Ishikawa (cell line): ENCODE measurements around the gene MGLL.

Experiments
- CEBPB ChIP-seq: IDR thresholded peaks from 2 replicates; pipeline ENCODE4 v1.6.1; 2012
- CREB1 ChIP-seq: IDR thresholded peaks from 2 replicates; pipeline ENCODE4 v1.6.1; 2012; ENCODE audit warnings: low read depth
- EGR1 ChIP-seq: IDR thresholded peaks from 2 replicates; pipeline ENCODE4 v1.6.1; 2012
- EP300 ChIP-seq: IDR thresholded peaks from 2 replicates; pipeline ENCODE4 v1.6.1; 2012; ENCODE audit warnings: borderline replicate concordance
- FOXM1 ChIP-seq: IDR thresholded peaks from 2 replicates; pipeline ENCODE4 v1.6.1; 2012; ENCODE audit warnings: low read depth, borderline replicate concordance
- RAD21 ChIP-seq: IDR thresholded peaks from 2 replicates; pipeline ENCODE4 v1.6.1; 2012; ENCODE audit warnings: low read depth
- TAF1 ChIP-seq: IDR thresholded peaks from 2 replicates; pipeline ENCODE4 v1.6.1; 2012; ENCODE audit warnings: low read depth, mild to moderate bottlenecking
- YY1 ChIP-seq: IDR thresholded peaks from 2 replicates; pipeline ENCODE4 v1.6.1; 2012; ENCODE audit warnings: low read depth
- TF ChIP-seq, protein P1 (sequence below): IDR thresholded peaks from 2 replicates; pipeline ENCODE4 v1.6.1; 2012
- TF ChIP-seq, protein P2 (sequence below): IDR thresholded peaks from 2 replicates; pipeline ENCODE4 v1.6.1; 2012; ENCODE audit warnings: low read depth, mild to moderate bottlenecking

GRCh38 chr3:127730171-127730570, 92.1 kb downstream of the MGLL start:
- TF ChIP-seq, protein P1, sequence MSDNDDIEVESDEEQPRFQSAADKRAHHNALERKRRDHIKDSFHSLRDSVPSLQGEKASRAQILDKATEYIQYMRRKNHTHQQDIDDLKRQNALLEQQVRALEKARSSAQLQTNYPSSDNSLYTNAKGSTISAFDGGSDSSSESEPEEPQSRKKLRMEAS, result no peak
- TF ChIP-seq TAF1, result no peak
- no peak for TF ChIP-seq CEBPB
- no peak for TF ChIP-seq EP300
- no peak for TF ChIP-seq YY1
- TF ChIP-seq RAD21, result no peak
- TF ChIP-seq, protein P2, sequence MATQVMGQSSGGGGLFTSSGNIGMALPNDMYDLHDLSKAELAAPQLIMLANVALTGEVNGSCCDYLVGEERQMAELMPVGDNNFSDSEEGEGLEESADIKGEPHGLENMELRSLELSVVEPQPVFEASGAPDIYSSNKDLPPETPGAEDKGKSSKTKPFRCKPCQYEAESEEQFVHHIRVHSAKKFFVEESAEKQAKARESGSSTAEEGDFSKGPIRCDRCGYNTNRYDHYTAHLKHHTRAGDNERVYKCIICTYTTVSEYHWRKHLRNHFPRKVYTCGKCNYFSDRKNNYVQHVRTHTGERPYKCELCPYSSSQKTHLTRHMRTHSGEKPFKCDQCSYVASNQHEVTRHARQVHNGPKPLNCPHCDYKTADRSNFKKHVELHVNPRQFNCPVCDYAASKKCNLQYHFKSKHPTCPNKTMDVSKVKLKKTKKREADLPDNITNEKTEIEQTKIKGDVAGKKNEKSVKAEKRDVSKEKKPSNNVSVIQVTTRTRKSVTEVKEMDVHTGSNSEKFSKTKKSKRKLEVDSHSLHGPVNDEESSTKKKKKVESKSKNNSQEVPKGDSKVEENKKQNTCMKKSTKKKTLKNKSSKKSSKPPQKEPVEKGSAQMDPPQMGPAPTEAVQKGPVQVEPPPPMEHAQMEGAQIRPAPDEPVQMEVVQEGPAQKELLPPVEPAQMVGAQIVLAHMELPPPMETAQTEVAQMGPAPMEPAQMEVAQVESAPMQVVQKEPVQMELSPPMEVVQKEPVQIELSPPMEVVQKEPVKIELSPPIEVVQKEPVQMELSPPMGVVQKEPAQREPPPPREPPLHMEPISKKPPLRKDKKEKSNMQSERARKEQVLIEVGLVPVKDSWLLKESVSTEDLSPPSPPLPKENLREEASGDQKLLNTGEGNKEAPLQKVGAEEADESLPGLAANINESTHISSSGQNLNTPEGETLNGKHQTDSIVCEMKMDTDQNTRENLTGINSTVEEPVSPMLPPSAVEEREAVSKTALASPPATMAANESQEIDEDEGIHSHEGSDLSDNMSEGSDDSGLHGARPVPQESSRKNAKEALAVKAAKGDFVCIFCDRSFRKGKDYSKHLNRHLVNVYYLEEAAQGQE, result no peak
- no peak for TF ChIP-seq EGR1
- TF ChIP-seq FOXM1, result no peak
- TF ChIP-seq CREB1, result no peak
